Measurements from ENCODE around the gene HEPACAM.
A peak's percentile ranks its signal among the peaks of the same experiment; 100 is the strongest.

GRCh38 chr11:124876818-124877630 lies 58.8 kb downstream of the HEPACAM start:
- TF ChIP-seq, protein P1, sequence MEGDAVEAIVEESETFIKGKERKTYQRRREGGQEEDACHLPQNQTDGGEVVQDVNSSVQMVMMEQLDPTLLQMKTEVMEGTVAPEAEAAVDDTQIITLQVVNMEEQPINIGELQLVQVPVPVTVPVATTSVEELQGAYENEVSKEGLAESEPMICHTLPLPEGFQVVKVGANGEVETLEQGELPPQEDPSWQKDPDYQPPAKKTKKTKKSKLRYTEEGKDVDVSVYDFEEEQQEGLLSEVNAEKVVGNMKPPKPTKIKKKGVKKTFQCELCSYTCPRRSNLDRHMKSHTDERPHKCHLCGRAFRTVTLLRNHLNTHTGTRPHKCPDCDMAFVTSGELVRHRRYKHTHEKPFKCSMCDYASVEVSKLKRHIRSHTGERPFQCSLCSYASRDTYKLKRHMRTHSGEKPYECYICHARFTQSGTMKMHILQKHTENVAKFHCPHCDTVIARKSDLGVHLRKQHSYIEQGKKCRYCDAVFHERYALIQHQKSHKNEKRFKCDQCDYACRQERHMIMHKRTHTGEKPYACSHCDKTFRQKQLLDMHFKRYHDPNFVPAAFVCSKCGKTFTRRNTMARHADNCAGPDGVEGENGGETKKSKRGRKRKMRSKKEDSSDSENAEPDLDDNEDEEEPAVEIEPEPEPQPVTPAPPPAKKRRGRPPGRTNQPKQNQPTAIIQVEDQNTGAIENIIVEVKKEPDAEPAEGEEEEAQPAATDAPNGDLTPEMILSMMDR (IDR thresholded peaks at IDR 0.05 in 4 of 5, conservative IDR thresholded peaks at IDR 0.05 in 1 of 5), result no peak
- peak in 1 of 2 donors; percentile 3 for TF ChIP-seq POLR2A (IDR thresholded peaks at IDR 0.05)
